ENCODE results near the gene CBLL1. TPM values are rescaled to one million over a fixed set of nuclear protein-coding genes. Genes with fewer than 3 reads are reported as not detected.

Gene CBLL1
- total RNA-seq, 1 experiment from 2014 or later, result 35.0 TPM

- no peak overlapping the region for H3K9ac ChIP-seq (ENCODE audit: low read length)
- no peak for DNase-seq
- H3K9me3 ChIP-seq (ENCODE audit: low read length), result no peaks in the 10 kb centered on the region
- no peak overlapping the region for H3K27ac ChIP-seq (ENCODE audit: low read length)
- no peak overlapping the region for H3K4me2 ChIP-seq (ENCODE audit: low read depth, low read length, poor library complexity, severe bottlenecking)
- peaks cover 21% of the 10 kb centered on the region; the same call in 1 of the 2 replicates for H4K20me1 ChIP-seq (ENCODE audit: insufficient read depth, low read depth, low read length)
- H3K27me3 ChIP-seq (ENCODE audit: low read length), result no peaks in the 10 kb centered on the region
- H3K4me1 ChIP-seq (ENCODE audit: low read length), result peaks cover 16% of the 10 kb centered on the region
- H2AFZ ChIP-seq (ENCODE audit: low read length), result no peak overlapping the region
- no peaks in the 10 kb centered on the region for H3K9me2 ChIP-seq (replicated peaks; ENCODE audit: insufficient read depth, low read length)
- H3K36me3 ChIP-seq (ENCODE audit: insufficient read depth, low read length), result peaks cover 73% of the 10 kb centered on the region; the same call in 1 of the 2 replicates
- H3K79me2 ChIP-seq (ENCODE audit: low read length), result peaks cover 67% of the 10 kb centered on the region
- no peak overlapping the region for H3K4me3 ChIP-seq (ENCODE audit: low read length)
Observed at GRCh38 chr7:107751113-107751512, 7.2 kb downstream of the CBLL1 start.

- no peak overlapping the region for H3K9ac ChIP-seq (ENCODE audit: low read length)
- peaks cover 9% of the 10 kb centered on the region; the same call in 1 of the 2 replicates for H4K20me1 ChIP-seq (ENCODE audit: insufficient read depth, low read depth, low read length)
- H3K4me2 ChIP-seq (ENCODE audit: low read depth, low read length, poor library complexity, severe bottlenecking), result no peak overlapping the region
- H3K27me3 ChIP-seq (ENCODE audit: low read length), result no peaks in the 10 kb centered on the region
- no peaks in the 10 kb centered on the region for H3K4me1 ChIP-seq (ENCODE audit: low read length)
- H3K9me2 ChIP-seq (replicated peaks; ENCODE audit: insufficient read depth, low read length), result no peaks in the 10 kb centered on the region
- H3K36me3 ChIP-seq (ENCODE audit: insufficient read depth, low read length), result peaks cover 71% of the 10 kb centered on the region; the same call in 1 of the 2 replicates
- H3K79me2 ChIP-seq (ENCODE audit: low read length), result peaks cover 32% of the 10 kb centered on the region
- no peak overlapping the region for H2AFZ ChIP-seq (ENCODE audit: low read length)
- DNase-seq, result no peak
- H3K9me3 ChIP-seq (ENCODE audit: low read length), result no peaks in the 10 kb centered on the region
- H3K4me3 ChIP-seq (ENCODE audit: low read length), result no peak overlapping the region
- no peak overlapping the region for H3K27ac ChIP-seq (ENCODE audit: low read length)
Observed at GRCh38 chr7:107754642-107755041, 10.7 kb downstream of the CBLL1 start.

- DNase-seq, result no peak
- H3K36me3 ChIP-seq (ENCODE audit: insufficient read depth, low read length), result peaks cover 50% of the 10 kb centered on the region; the same call in 1 of the 2 replicates
- no peaks in the 10 kb centered on the region for H3K9me3 ChIP-seq (ENCODE audit: low read length)
Observed at GRCh38 chr7:107758667-107759066, 14.7 kb downstream of the CBLL1 start.

GRCh38 chr7:107767391-107767790 lies 23.4 kb downstream of the CBLL1 start:
- Histone ChIP-seq H4K20me1 (ENCODE audit: insufficient read depth, low read depth, low read length) (no peaks in the 10 kb centered on the region), H2AFZ (ENCODE audit: low read length) (no peak overlapping the region), H3K4me2 (ENCODE audit: low read depth, low read length, poor library complexity, severe bottlenecking) (no peak overlapping the region), H3K36me3 (ENCODE audit: insufficient read depth, low read length) (no peaks in the 10 kb centered on the region), H3K27ac (ENCODE audit: low read length) (no peak overlapping the region), H3K9ac (ENCODE audit: low read length) (no peak overlapping the region), H3K79me2 (ENCODE audit: low read length) (no peaks in the 10 kb centered on the region), H3K9me2 (replicated peaks; ENCODE audit: insufficient read depth, low read length) (no peaks in the 10 kb centered on the region), H3K9me3 (ENCODE audit: low read length) (no peaks in the 10 kb centered on the region), H3K27me3 (ENCODE audit: low read length) (no peaks in the 10 kb centered on the region), H3K4me3 (ENCODE audit: low read length) (no peak overlapping the region), H3K4me1 (ENCODE audit: low read length) (no peaks in the 10 kb centered on the region)
- no peak for DNase-seq

More at GRCh38 chr7:107758667-107759066, 14.7 kb downstream of the CBLL1 start:
- Histone ChIP-seq H3K4me2 (ENCODE audit: low read depth, low read length, poor library complexity, severe bottlenecking) (no peak overlapping the region), H4K20me1 (ENCODE audit: insufficient read depth, low read depth, low read length) (0 out of 2 replicates have a peak, but pooled peaks cover 3% of the 10 kb centered on the region), H3K9me2 (replicated peaks; ENCODE audit: insufficient read depth, low read length) (no peaks in the 10 kb centered on the region), H3K27me3 (ENCODE audit: low read length) (no peaks in the 10 kb centered on the region), H3K79me2 (ENCODE audit: low read length) (0 out of 2 replicates have a peak, but pooled peaks cover 1% of the 10 kb centered on the region), H3K4me3 (ENCODE audit: low read length) (no peak overlapping the region), H3K27ac (ENCODE audit: low read length) (no peak overlapping the region), H2AFZ (ENCODE audit: low read length) (no peak overlapping the region), H3K4me1 (ENCODE audit: low read length) (no peaks in the 10 kb centered on the region), H3K9ac (ENCODE audit: low read length) (no peak overlapping the region)

GRCh38 chr7:107768263-107768662 lies 24.3 kb downstream of the CBLL1 start:
- no peak overlapping the region for H3K4me2 ChIP-seq (ENCODE audit: low read depth, low read length, poor library complexity, severe bottlenecking)
- H3K4me1 ChIP-seq (ENCODE audit: low read length), result no peaks in the 10 kb centered on the region
- H3K9me2 ChIP-seq (replicated peaks; ENCODE audit: insufficient read depth, low read length), result no peaks in the 10 kb centered on the region
- no peaks in the 10 kb centered on the region for H3K27me3 ChIP-seq (ENCODE audit: low read length)
- no peak overlapping the region for H3K27ac ChIP-seq (ENCODE audit: low read length)
- H3K9ac ChIP-seq (ENCODE audit: low read length), result no peak overlapping the region
- DNase-seq, result no peak
- H2AFZ ChIP-seq (ENCODE audit: low read length), result no peak overlapping the region
- no peak overlapping the region for H3K4me3 ChIP-seq (ENCODE audit: low read length)
- no peaks in the 10 kb centered on the region for H3K79me2 ChIP-seq (ENCODE audit: low read length)
- no peaks in the 10 kb centered on the region for H3K36me3 ChIP-seq (ENCODE audit: insufficient read depth, low read length)
- H3K9me3 ChIP-seq (ENCODE audit: low read length), result no peaks in the 10 kb centered on the region
- H4K20me1 ChIP-seq (ENCODE audit: insufficient read depth, low read depth, low read length), result no peaks in the 10 kb centered on the region

- Histone ChIP-seq H3K27me3 (ENCODE audit: low read length) (no peaks in the 10 kb centered on the region), H3K27ac (ENCODE audit: low read length) (no peak overlapping the region), H3K4me2 (ENCODE audit: low read depth, low read length, poor library complexity, severe bottlenecking) (no peak overlapping the region), H3K9me3 (ENCODE audit: low read length) (no peaks in the 10 kb centered on the region), H3K4me3 (ENCODE audit: low read length) (no peak overlapping the region), H4K20me1 (ENCODE audit: insufficient read depth, low read depth, low read length) (no peaks in the 10 kb centered on the region), H3K79me2 (ENCODE audit: low read length) (no peaks in the 10 kb centered on the region), H3K9ac (ENCODE audit: low read length) (no peak overlapping the region), H2AFZ (ENCODE audit: low read length) (no peak overlapping the region), H3K9me2 (replicated peaks; ENCODE audit: insufficient read depth, low read length) (no peaks in the 10 kb centered on the region), H3K36me3 (ENCODE audit: insufficient read depth, low read length) (no peaks in the 10 kb centered on the region), H3K4me1 (ENCODE audit: low read length) (no peaks in the 10 kb centered on the region)
- no peak for DNase-seq
Observed at GRCh38 chr7:107773027-107773426, 29.1 kb downstream of the CBLL1 start.

- H3K9me2 ChIP-seq (replicated peaks; ENCODE audit: insufficient read depth, low read length), result no peaks in the 10 kb centered on the region
- H3K79me2 ChIP-seq (ENCODE audit: low read length), result no peaks in the 10 kb centered on the region
- no peaks in the 10 kb centered on the region for H3K27me3 ChIP-seq (ENCODE audit: low read length)
- H3K9ac ChIP-seq (ENCODE audit: low read length), result no peak overlapping the region
- H2AFZ ChIP-seq (ENCODE audit: low read length), result no peak overlapping the region
- H3K27ac ChIP-seq (ENCODE audit: low read length), result no peak overlapping the region
- no peaks in the 10 kb centered on the region for H3K36me3 ChIP-seq (ENCODE audit: insufficient read depth, low read length)
- H3K4me2 ChIP-seq (ENCODE audit: low read depth, low read length, poor library complexity, severe bottlenecking), result no peak overlapping the region
- H3K4me3 ChIP-seq (ENCODE audit: low read length), result no peak overlapping the region
- H3K4me1 ChIP-seq (ENCODE audit: low read length), result no peaks in the 10 kb centered on the region
- no peaks in the 10 kb centered on the region for H4K20me1 ChIP-seq (ENCODE audit: insufficient read depth, low read depth, low read length)
- no peaks in the 10 kb centered on the region for H3K9me3 ChIP-seq (ENCODE audit: low read length)
- no peak for DNase-seq
Observed at GRCh38 chr7:107777702-107778101, 33.8 kb downstream of the CBLL1 start.

- Histone ChIP-seq H3K79me2 (ENCODE audit: low read length) (no peaks in the 10 kb centered on the region), H3K4me1 (ENCODE audit: low read length) (no peaks in the 10 kb centered on the region), H3K9me2 (replicated peaks; ENCODE audit: insufficient read depth, low read length) (no peaks in the 10 kb centered on the region), H3K4me3 (ENCODE audit: low read length) (no peak overlapping the region), H4K20me1 (ENCODE audit: insufficient read depth, low read depth, low read length) (no peaks in the 10 kb centered on the region), H2AFZ (ENCODE audit: low read length) (no peak overlapping the region), H3K27me3 (ENCODE audit: low read length) (no peaks in the 10 kb centered on the region), H3K9ac (ENCODE audit: low read length) (no peak overlapping the region), H3K9me3 (ENCODE audit: low read length) (no peaks in the 10 kb centered on the region), H3K36me3 (ENCODE audit: insufficient read depth, low read length) (no peaks in the 10 kb centered on the region), H3K4me2 (ENCODE audit: low read depth, low read length, poor library complexity, severe bottlenecking) (no peak overlapping the region), H3K27ac (ENCODE audit: low read length) (no peak overlapping the region)
- no peak for DNase-seq
Observed at GRCh38 chr7:107778283-107778682, 34.3 kb downstream of the CBLL1 start.

Data from Karpas-422 (cell line).